ENCODE results near the gene TEX264. TPM values are rescaled to one million over a fixed set of nuclear protein-coding genes. Genes with fewer than 3 reads are reported as not detected.
"Not testable (repeated sequence)": the region's sequence is repeated elsewhere in the genome, so short reads cannot be mapped to it uniquely, and the experiment has no call there.

The TEX264 gene
- total and polyA plus RNA-seq, 2 of the 13 experiments (the other 11 are each of a cell fraction or from before 2014, with no cell fraction given): 35.2 to 52.1 TPM

DNA sequence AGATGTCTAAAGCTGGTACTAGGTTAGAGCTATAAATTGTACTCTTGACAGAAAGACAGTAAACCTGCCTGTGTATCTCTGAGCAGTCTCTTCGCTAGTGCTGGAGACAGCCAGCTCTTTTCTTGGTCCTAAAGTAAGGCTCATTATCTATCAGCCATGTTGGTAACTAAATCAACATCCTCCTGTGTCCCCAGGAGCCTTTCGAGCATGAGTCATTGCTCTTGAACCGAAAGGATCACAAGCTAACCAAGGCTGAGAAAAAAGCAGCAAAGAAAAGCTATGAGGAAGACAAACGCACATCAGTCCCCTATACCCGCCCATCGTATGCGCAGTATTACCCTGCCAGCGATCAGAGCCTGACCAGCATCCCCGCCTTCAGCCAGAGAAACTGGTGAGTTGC lies 25.0 kb upstream of the TEX264 start (continued):
- TF ChIP-seq, protein P1, sequence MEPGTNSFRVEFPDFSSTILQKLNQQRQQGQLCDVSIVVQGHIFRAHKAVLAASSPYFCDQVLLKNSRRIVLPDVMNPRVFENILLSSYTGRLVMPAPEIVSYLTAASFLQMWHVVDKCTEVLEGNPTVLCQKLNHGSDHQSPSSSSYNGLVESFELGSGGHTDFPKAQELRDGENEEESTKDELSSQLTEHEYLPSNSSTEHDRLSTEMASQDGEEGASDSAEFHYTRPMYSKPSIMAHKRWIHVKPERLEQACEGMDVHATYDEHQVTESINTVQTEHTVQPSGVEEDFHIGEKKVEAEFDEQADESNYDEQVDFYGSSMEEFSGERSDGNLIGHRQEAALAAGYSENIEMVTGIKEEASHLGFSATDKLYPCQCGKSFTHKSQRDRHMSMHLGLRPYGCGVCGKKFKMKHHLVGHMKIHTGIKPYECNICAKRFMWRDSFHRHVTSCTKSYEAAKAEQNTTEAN (CRISPR knock-in tag; conservative IDR thresholded peaks at IDR 0.05): no peak
- TF ChIP-seq TBL1XR1 (IDR thresholded peaks at IDR 0.05; ENCODE audit: borderline replicate concordance, low read length, partially characterized antibody): no peak
- TF ChIP-seq, protein P2, sequence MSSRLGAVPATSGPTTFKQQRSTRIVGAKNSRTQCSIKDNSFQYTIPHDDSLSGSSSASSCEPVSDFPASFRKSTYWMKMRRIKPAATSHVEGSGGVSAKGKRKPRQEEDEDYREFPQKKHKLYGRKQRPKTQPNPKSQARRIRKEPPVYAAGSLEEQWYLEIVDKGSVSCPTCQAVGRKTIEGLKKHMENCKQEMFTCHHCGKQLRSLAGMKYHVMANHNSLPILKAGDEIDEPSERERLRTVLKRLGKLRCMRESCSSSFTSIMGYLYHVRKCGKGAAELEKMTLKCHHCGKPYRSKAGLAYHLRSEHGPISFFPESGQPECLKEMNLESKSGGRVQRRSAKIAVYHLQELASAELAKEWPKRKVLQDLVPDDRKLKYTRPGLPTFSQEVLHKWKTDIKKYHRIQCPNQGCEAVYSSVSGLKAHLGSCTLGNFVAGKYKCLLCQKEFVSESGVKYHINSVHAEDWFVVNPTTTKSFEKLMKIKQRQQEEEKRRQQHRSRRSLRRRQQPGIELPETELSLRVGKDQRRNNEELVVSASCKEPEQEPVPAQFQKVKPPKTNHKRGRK (CRISPR knock-in tag; IDR thresholded peaks at IDR 0.05): no peak
- TF ChIP-seq PAX8 (CRISPR knock-in tag; IDR thresholded peaks at IDR 0.05; ENCODE audit: borderline replicate concordance): no peak
- TF ChIP-seq ZBTB1 (CRISPR knock-in tag; IDR thresholded peaks at IDR 0.05; ENCODE audit: borderline replicate concordance): no peak

- H2AFZ ChIP-seq (ENCODE audit: low read length); H3K4me3 ChIP-seq (replicated peaks in 1 of 3; ENCODE audit: insufficient read depth in 1 of 3, low read depth in 2 of 3, low read length in 3 of 3); H3K36me3 ChIP-seq (replicated peaks in 1 of 2; ENCODE audit: control insufficient read depth in 1 of 2, insufficient read depth in 2 of 2, low read length in 2 of 2); POLR2A ChIA-PET; H3K27me3 ChIP-seq (ENCODE audit: control insufficient read depth in 1 of 2, insufficient read depth in 2 of 2, low read length in 2 of 2); H4K20me1 ChIP-seq (ENCODE audit: insufficient read depth, low read length); H3K9me3 ChIP-seq (ENCODE audit: low read length); DNase-seq (ENCODE audit: low spot score); H3K9ac ChIP-seq (ENCODE audit: insufficient read depth, low read depth, low read length); FAIRE-seq; H3K27ac ChIP-seq (ENCODE audit: extremely low read length, insufficient read depth, low read length); BruUV-seq (replicated peaks); CTCF ChIA-PET (ENCODE audit: low intra/inter-chr PET ratio, low total read pairs); H3K4me2 ChIP-seq (ENCODE audit: low read depth, low read length); intact Hi-C loops (cut with micrococcal nuclease; ENCODE audit: unreplicated experiment); H3K4me1 ChIP-seq (ENCODE audit: insufficient read depth, low read length); in situ Hi-C loops (cut with HindIII; ENCODE audit: extremely low pct_ligation_motif_present, low pct_unique_long_range_greater_than_20kb); ATAC-seq; H3K79me2 ChIP-seq (ENCODE audit: insufficient read depth, low read length): not testable (repeated sequence)
- WGBS (ENCODE audit: low lambda C conversion rate): 83% methylated on average over 2 of the region's 2 CpGs
Observed at GRCh38 chr3:51652103-51652502, 18.9 kb upstream of the TEX264 start.

DNA sequence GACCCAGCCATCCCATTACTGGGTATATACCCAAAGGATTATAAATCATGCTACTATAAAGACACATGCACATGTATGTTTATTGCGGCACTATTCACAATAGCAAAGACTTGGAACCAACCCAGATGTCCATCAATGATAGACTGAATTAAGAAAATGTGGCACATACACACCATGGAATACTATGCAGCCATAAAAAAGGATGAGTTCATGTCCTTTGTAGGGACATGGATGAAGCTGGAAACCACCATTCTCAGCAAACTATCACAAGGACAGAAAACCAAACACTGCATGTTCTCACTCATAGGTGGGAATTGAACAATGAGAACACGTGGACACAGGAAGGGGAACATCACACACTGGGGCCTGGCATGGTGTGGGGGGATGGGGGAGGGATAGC lies 17.6 kb upstream of the TEX264 start:
- H3K4me3 ChIP-seq (replicated peaks in 1 of 3; ENCODE audit: insufficient read depth in 1 of 3, low read depth in 2 of 3, low read length in 3 of 3); BruUV-seq (replicated peaks); H3K9me3 ChIP-seq (ENCODE audit: low read length); intact Hi-C loops (cut with micrococcal nuclease; ENCODE audit: unreplicated experiment); POLR2A ChIA-PET; in situ Hi-C loops (cut with HindIII; ENCODE audit: extremely low pct_ligation_motif_present, low pct_unique_long_range_greater_than_20kb); H3K27me3 ChIP-seq (ENCODE audit: control insufficient read depth in 1 of 2, insufficient read depth in 2 of 2, low read length in 2 of 2); DNase-seq (ENCODE audit: low spot score); H3K9ac ChIP-seq (ENCODE audit: insufficient read depth, low read depth, low read length); H3K4me2 ChIP-seq (ENCODE audit: low read depth, low read length); FAIRE-seq; H3K4me1 ChIP-seq (ENCODE audit: insufficient read depth, low read length); H2AFZ ChIP-seq (ENCODE audit: low read length); CTCF ChIA-PET (ENCODE audit: low intra/inter-chr PET ratio, low total read pairs); ATAC-seq; H4K20me1 ChIP-seq (ENCODE audit: insufficient read depth, low read length); H3K27ac ChIP-seq (ENCODE audit: extremely low read length, insufficient read depth, low read length); H3K79me2 ChIP-seq (ENCODE audit: insufficient read depth, low read length): not testable (repeated sequence)
- peaks cover 1 to 16% of the 10 kb centered on the region in 2 experiments; a peak in 4 of 5 replicates for H3K36me3 ChIP-seq (replicated peaks in 1 of 2; ENCODE audit: control insufficient read depth in 1 of 2, insufficient read depth in 2 of 2, low read length in 2 of 2)
- 100% methylated on average over 2 of the region's 2 CpGs for WGBS (ENCODE audit: low lambda C conversion rate)
